Inflammatory macrophage treated with lipopolysaccharide for 1 hour (primary cell): ENCODE results near the gene TMA7.
"Not testable (repeated sequence)": the region's sequence is repeated elsewhere in the genome, so short reads cannot be mapped to it uniquely, and the experiment has no call there.

Source experiments
- DNase-seq, 2 donors: peaks; one replicate each; pipeline ENCODE4 v3.0.0-alpha.2; 2020 to 2022

TMA7 gene

GRCh38 chr3:48470286-48470685 lies 30.2 kb downstream of the TMA7 start:
- DNase-seq = no peak

DNA sequence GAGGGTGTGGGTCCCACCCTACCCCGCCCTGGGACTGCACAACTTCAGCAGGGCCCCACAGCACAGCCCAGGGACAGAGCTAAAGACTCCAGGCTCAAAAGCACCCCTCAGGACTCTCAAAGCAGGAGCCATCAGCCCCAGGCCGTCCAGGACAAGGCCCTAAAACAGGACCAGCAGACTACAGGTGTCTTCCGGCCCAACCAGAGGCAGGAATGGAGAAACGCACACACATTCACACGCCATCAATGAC lies 32.5 kb downstream of the TMA7 start:
- DNase-seq = no peak

- DNase-seq = peak; percentile 98 to 99
These were observed 33.0 kb downstream of the TMA7 start for GRCh38 chr3:48472923-48473616.

GRCh38 chr3:48473617-48473952 lies 33.5 kb downstream of the TMA7 start:
- no peak for DNase-seq

GRCh38 chr3:48474031-48474430 lies 34.0 kb downstream of the TMA7 start:
- DNase-seq = not testable (repeated sequence)

- DNase-seq = no peak
These were observed 34.6 kb downstream of the TMA7 start for GRCh38 chr3:48474619-48475018.

DNA sequence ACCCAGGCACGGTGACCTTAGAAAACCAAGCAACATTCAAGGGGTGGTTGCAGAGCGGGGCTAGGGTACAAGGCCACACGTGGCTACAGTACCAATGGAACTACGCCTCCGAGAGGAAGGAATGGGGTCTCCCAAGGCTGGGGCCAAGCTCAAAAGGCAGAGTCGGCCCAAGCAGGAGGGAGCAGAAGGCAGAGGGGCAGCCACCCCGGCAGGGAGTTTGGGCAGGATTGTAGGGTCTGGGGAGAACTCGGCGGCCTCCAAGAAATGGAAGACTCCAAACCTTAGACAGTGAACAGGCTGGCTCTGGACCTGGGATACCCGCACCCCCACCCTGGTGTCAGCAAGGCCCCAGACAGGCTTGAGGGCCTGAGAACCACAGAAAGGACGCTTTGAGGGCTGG lies 35.1 kb downstream of the TMA7 start:
- DNase-seq = no peak

DNA sequence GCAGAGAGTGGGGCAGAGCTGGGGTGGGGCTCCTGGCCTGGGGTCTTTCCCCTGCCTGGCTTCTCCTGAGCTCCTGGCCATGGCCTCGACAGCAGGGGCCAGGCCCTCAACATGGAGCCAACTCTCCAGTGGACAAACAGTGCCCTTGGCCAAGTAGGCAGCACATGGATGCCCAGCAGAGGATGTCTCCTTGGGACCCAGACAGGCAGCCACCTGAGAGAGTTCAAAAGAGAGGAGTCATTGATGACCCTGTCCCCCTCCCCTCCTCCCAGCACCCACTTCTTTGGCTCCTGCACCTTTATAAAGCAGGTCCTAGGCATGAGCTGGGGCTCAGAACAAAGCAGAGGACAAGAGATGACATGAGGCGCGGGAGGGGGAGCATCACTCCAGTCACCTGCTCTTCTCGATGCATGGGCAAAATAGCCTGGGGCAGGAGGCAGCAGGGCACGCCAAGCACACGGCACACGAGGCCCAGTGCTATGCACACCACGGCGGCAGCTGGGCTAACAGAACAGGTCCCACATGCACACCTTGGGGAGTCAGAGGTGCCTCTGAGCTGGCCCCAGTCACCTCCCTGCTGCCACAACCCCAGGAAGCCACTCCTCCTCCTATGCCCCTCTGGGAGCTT lies 36.5 kb downstream of the TMA7 start:
- DNase-seq = no peak

DNA sequence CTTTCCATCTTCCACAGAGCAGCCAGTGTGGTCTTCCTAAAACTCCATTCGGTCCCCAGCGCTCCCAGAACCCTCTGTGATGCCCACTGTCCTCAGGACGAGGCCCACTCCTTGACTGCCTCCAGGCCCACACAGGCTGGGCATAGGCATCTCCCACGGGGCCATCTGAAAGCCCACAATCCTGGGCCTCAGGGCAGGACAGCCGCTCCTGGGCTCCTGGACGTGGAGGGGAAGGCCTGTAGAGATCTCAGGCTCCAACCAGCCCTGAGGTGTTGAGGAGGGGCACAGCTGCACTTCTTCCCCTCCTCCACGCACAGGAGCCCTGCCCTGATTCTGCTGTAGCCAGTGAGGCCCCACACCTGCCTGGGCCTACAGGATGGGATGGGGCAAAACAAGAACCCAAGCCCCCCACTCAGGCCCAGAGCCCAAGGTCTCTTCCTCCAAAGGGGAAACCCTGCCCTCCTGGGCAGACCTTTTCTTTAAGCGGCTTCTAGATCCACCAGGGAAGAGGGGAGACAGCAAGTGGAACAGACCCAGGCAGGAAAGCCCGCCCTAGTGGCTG lies 38.0 kb downstream of the TMA7 start:
- DNase-seq = no peak

DNA sequence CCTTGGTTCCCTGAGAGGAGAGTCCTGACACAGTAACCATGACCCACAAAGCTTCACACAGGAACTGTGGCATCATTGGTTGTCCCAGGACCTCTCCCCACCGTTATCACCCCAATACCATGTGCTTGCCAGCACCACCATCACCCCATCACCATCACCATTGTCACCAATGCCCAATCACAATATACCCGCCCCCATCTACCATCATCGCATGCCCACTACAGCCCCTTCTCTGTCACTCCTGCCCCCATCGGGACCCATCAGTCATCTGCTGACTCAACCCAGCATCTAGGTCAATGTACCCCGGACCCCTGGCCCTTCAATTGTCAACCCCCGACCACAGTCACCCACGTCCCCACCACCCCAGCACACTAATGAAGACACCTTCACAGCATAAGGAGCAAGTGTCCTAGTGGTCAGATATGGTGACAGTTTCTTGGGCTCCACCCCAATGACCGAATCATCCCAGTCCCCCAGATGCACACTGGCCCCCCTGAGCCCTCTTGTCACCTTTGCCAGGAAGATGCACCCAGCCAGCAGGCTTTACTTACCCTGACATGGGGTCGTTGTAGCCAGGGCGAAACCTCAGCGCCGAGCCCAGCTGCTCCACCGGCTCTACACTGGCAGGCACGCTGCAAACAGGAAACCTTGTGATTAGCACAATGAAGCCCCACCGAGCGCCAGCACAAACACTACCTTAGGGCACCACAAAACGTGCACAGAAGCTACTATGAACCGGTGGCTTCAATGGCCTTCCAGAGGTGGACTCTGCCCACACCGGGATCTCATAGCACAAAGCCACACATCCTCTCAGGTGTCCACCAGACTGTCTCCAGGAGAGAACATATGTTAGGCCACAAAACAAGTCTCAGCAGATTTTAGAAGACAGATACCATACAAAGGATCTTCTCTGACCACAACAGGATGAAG lies 38.8 kb downstream of the TMA7 start:
- DNase-seq = no peak

DNA sequence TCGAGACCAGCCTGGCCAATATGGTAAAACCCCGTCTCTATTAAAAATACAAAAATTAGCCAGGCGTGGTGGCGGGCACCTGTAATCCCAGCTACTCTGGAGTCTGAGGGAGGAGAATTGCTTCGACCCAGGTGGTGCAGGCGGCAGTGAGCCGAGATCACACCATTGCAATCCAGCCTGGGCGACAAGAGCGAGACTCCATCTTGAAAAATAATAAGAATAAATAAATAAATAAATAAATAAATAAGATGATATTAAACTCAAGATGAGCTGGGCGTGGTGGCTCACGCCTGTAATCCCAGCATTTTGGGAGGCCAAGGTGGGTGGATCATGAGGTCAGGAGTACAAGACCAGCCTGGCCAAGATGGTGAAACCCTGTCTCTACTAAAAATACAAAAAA lies 40.8 kb downstream of the TMA7 start:
- not testable (repeated sequence) for DNase-seq

- DNase-seq = not testable (repeated sequence)
These were observed 42.8 kb downstream of the TMA7 start for GRCh38 chr3:48482822-48483221.

DNA sequence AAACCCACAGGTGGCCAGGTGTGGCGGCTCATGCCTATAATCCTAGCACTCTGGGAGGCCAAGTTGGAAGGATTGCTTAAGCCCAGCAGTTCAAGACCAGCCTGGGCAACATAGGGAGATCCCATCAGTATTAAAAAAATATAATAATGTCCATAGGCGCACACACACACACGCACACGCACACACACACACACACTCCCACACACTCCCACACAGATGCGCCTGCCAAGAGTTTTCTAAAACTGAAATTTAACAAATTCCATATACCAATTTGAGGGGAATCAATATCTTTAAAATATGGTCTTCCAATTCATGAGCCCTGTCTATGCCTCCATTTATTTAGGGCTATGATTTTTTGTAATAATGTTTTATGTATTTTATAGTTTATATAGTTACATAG lies 46.9 kb downstream of the TMA7 start:
- DNase-seq = no peak

GRCh38 chr3:48492461-48493202 lies 52.6 kb downstream of the TMA7 start:
- DNase-seq = peak; percentile 21 to 39

- no peak for DNase-seq
These were observed 53.1 kb downstream of the TMA7 start for GRCh38 chr3:48493203-48493501.
